CD14-positive monocyte (primary cell): ENCODE measurements around the gene CSMD2. TPM values are rescaled to one million over a fixed set of nuclear protein-coding genes. Genes with fewer than 3 reads are reported as not detected.

Experiments used
- DNase-seq, 3 donors: peaks; one replicate each; pipeline ENCODE4 v3.0.0-alpha.2; 2011 to 2022
- H2AFZ ChIP-seq: 2 replicates; pipeline ENCODE4 v1.6.0; 2012; ENCODE audit warnings: mild to moderate bottlenecking, low read depth, low read length, inconsistent platforms; ENCODE audit not compliant: insufficient read depth, poor library complexity, severe bottlenecking
- H3K27ac ChIP-seq, 2 donors: 1 replicate in 1 of 2; 2 replicates in 1 of 2; pipeline ENCODE4 v1.5.1; 2012 to 2013; ENCODE audit warnings: low read length in 2 of 2, control low read depth in 1 of 2, inconsistent platforms in 1 of 2, low read depth in 1 of 2, mild to moderate bottlenecking in 1 of 2
- H3K27me3 ChIP-seq, 2 donors: one replicate each; pipeline versions ENCODE4 v1.6.0 to v1.6.1; 2011 to 2013; ENCODE audit warnings: low read length in 2 of 2; ENCODE audit not compliant: control insufficient read depth in 2 of 2, insufficient read depth in 2 of 2
- H3K36me3 ChIP-seq, 2 donors: replicated peaks in 1 of 2; 1 replicate in 1 of 2; 2 replicates in 1 of 2; pipeline versions ENCODE4 v1.5.1 to v1.6.1; 2012 to 2013; ENCODE audit warnings: low read length in 2 of 2, control low read depth in 1 of 2, inconsistent platforms in 1 of 2, mild to moderate bottlenecking in 1 of 2; ENCODE audit not compliant: insufficient read depth in 2 of 2, control insufficient read depth in 1 of 2
- H3K4me1 ChIP-seq, 2 donors: 1 replicate in 1 of 2; 2 replicates in 1 of 2; pipeline versions ENCODE4 v1.5.1 to v1.6.1; 2012 to 2013; ENCODE audit warnings: low read length in 2 of 2, control low read depth in 1 of 2, inconsistent platforms in 1 of 2, mild to moderate bottlenecking in 1 of 2, moderate library complexity in 1 of 2; ENCODE audit not compliant: insufficient read depth in 2 of 2, control insufficient read depth in 1 of 2
- H3K4me2 ChIP-seq: replicated peaks from 2 replicates; pipeline ENCODE3; 2012; ENCODE audit warnings: low read length, moderate library complexity, mild to moderate bottlenecking; ENCODE audit not compliant: poor library complexity, severe bottlenecking; ENCODE audit errors: extremely low read depth
- H3K4me3 ChIP-seq, 3 experiments: fragments of 200-600 bp in 1 of 3; sonication (generic) in 1 of 3; replicated peaks in 1 of 3; 1 replicate in 2 of 3; 2 replicates in 1 of 3; pipeline ENCODE4 v1.5.1; 2011 to 2013; ENCODE audit warnings: low read length in 3 of 3, mild to moderate bottlenecking in 3 of 3, control low read depth in 2 of 3, low read depth in 2 of 3, inconsistent platforms in 1 of 3, moderate library complexity in 1 of 3
- H3K79me2 ChIP-seq: 2 replicates; pipeline ENCODE4 v1.6.0; 2012; ENCODE audit warnings: mild to moderate bottlenecking, control low read depth, inconsistent platforms, low read length, moderate library complexity; ENCODE audit not compliant: insufficient read depth
- H3K9ac ChIP-seq: 2 replicates; pipeline ENCODE4 v1.6.0; 2017; ENCODE audit warnings: low read length, mild to moderate bottlenecking; ENCODE audit not compliant: insufficient read depth, poor library complexity, severe bottlenecking
- H3K9me3 ChIP-seq, 2 donors: replicated peaks in 1 of 2; 1 replicate in 1 of 2; 2 replicates in 1 of 2; pipeline versions ENCODE4 v1.5.1 to v1.6.1; 2012 to 2013; ENCODE audit warnings: low read length in 2 of 2, control low read depth in 1 of 2; ENCODE audit not compliant: control insufficient read depth in 1 of 2, insufficient read depth in 1 of 2
- H4K20me1 ChIP-seq: 2 replicates; pipeline ENCODE4 v1.6.0; 2012; ENCODE audit warnings: mild to moderate bottlenecking, low read length, control low read depth, moderate library complexity; ENCODE audit not compliant: insufficient read depth
- H3K27ac Mint-ChIP-seq, 7 donors: one replicate each; pipeline ENCODE4 v1.8.0; 2020; ENCODE audit warnings: mild to moderate bottlenecking in 7 of 7, mixed read lengths in 7 of 7, moderate library complexity in 6 of 7, inconsistent platforms in 2 of 7
- H3K27me3 Mint-ChIP-seq, 3 donors: one replicate each; pipeline ENCODE4 v1.8.0; 2021 to 2022; ENCODE audit warnings: low read depth in 3 of 3, mild to moderate bottlenecking in 3 of 3, mixed read lengths in 3 of 3, moderate library complexity in 3 of 3, inconsistent platforms in 1 of 3
- H3K36me3 Mint-ChIP-seq, 2 donors: one replicate each; pipeline ENCODE4 v1.8.0; 2020; ENCODE audit warnings: mixed read lengths in 2 of 2, inconsistent platforms in 1 of 2, mild to moderate bottlenecking in 1 of 2
- H3K4me1 Mint-ChIP-seq: one replicate; pipeline ENCODE4 v1.8.0; 2020; ENCODE audit warnings: mild to moderate bottlenecking, mixed read lengths
- H3K4me3 Mint-ChIP-seq, 2 donors: one replicate each; pipeline ENCODE4 v1.8.0; 2020; ENCODE audit warnings: mild to moderate bottlenecking in 2 of 2, mixed read lengths in 2 of 2, moderate library complexity in 1 of 2
- H3K9me3 Mint-ChIP-seq, 7 donors: one replicate each; pipeline ENCODE4 v1.8.0; 2020 to 2022; ENCODE audit warnings: mixed read lengths in 7 of 7, mild to moderate bottlenecking in 6 of 7, moderate library complexity in 6 of 7, inconsistent platforms in 2 of 7
- WGBS: methylation state at CpG from one replicate; pipeline ENCODE4 v1.1.5; 2013; ENCODE audit warnings: missing lambda C conversion rate; ENCODE audit not compliant: insufficient coverage; 5-methylcytosine and 5-hydroxymethylcytosine counted together
- intact Hi-C, 2 donors: fragments of 100-400 bp; cut with micrococcal nuclease; formaldehyde crosslinking; loops; one replicate each; pipeline versions ENCODE4 v1.15.0 to v1.15.1; 2023
- polyA plus RNA-seq, 3 donors: library from polyadenylated mRNA; depleted of rRNA in 1 of 3; unstranded in 2 of 3; stranded (reverse) in 1 of 3; fragments of 300-500 nt in 2 of 3; fragments of >200 nt in 1 of 3; fragmentation: Illumina TruSeq in 2 of 3; gene quantifications; 1 replicate in 2 of 3; 2 replicates in 1 of 3; pipeline ENCODE4 v1.2.3, GENCODE V29; 2012 to 2021
- TF ChIP-seq, protein P1 (sequence below): fragments of 200-600 bp; IDR thresholded peaks from one replicate; pipeline ENCODE4 v1.8.0; 2022; ENCODE audit warnings: antibody characterized with exemption, mild to moderate bottlenecking

Gene CSMD2
- polyA plus RNA-seq, 3 donors: 0.04 TPM; not detected in 2

DNA sequence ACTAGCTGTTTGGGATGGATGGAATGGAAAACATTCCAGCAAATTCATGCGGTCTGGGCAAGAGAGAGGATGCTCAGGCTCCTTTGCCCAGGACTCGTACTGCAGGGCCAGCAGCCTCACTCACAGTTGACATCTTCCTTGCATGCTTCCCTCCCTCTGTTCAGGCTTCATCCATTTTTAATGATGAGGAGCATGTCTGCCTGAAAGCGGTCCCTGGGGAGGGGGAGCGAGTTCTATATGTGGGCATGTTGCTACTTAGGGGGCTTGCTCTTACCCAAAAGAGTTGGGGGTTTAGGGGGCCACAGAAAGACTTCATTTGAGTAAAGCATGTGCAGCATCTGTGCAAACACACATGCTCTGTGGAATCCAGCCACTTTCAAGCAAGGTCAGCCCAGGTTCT, 203.0 kb downstream of the CSMD2 start:
- H4K20me1 ChIP-seq: no peaks in the 10 kb centered on the region
- H3K36me3 Mint-ChIP-seq: no peaks in the 10 kb centered on the region
- intact Hi-C loops: no loop called here
- H2AFZ ChIP-seq: no peak overlapping the region
- no peaks in the 10 kb centered on the region for H3K36me3 ChIP-seq
- peaks cover 3 to 6% (median 4%) of the 10 kb centered on the region in 3 donors for H3K27me3 Mint-ChIP-seq
- H3K27ac ChIP-seq: no peak overlapping the region
- TF ChIP-seq, protein P1, sequence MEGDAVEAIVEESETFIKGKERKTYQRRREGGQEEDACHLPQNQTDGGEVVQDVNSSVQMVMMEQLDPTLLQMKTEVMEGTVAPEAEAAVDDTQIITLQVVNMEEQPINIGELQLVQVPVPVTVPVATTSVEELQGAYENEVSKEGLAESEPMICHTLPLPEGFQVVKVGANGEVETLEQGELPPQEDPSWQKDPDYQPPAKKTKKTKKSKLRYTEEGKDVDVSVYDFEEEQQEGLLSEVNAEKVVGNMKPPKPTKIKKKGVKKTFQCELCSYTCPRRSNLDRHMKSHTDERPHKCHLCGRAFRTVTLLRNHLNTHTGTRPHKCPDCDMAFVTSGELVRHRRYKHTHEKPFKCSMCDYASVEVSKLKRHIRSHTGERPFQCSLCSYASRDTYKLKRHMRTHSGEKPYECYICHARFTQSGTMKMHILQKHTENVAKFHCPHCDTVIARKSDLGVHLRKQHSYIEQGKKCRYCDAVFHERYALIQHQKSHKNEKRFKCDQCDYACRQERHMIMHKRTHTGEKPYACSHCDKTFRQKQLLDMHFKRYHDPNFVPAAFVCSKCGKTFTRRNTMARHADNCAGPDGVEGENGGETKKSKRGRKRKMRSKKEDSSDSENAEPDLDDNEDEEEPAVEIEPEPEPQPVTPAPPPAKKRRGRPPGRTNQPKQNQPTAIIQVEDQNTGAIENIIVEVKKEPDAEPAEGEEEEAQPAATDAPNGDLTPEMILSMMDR: no peak
- no peaks in the 10 kb centered on the region for H3K4me1 Mint-ChIP-seq
- H3K4me2 ChIP-seq: no peak overlapping the region
- no peaks in the 10 kb centered on the region for H3K27me3 ChIP-seq
- no peak overlapping the region for H3K4me3 ChIP-seq
- H3K27ac Mint-ChIP-seq: no peak overlapping the region
- no peak overlapping the region for H3K9ac ChIP-seq
- 100% methylated on average over 2 of the region's 4 CpGs for WGBS
- no peaks in the 10 kb centered on the region for H3K9me3 ChIP-seq
- DNase-seq: no peak
- H3K9me3 Mint-ChIP-seq: peaks cover 0 to 4% (median 0%) of the 10 kb centered on the region in 7 donors
- no peaks in the 10 kb centered on the region for H3K79me2 ChIP-seq
- H3K4me3 Mint-ChIP-seq: no peak overlapping the region
- no peaks in the 10 kb centered on the region for H3K4me1 ChIP-seq

DNA sequence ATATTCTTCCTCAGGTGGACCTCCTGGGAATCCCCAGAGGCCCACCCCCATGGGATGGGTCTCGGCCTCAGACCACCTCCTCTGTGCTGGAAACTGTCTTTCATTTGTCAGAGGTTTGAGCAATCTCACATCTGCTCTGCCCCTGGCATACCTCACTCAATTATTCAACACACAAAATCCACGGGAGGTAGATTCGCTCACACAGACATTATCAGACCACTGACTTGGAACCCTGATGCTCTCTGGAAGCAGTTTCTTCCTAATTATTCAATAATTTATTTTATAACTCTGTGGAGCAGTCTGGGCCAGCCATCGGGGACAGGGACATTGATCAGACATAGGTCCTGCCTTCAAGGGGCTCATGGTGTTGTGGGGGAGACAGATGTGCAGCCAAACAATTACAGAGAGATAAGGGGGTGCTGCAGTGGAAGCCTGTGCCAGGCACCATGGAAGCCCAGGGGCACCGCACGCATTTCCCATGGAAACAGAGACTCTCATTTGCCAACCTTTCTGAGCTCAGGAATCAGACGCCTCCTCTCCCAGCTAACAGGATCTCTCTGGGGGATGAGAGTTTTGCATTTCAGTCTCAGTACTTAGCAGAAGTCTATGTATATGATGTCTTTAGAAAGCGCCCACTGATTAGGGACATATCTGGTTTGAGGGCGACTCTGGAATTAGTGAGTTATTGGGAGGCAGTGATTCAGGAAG, 204.7 kb downstream of the CSMD2 start:
- Histone ChIP-seq H3K4me3 (no peak overlapping the region), H3K4me1 (no peaks in the 10 kb centered on the region), H3K79me2 (no peaks in the 10 kb centered on the region), H2AFZ (no peak overlapping the region), H4K20me1 (no peaks in the 10 kb centered on the region), H3K9ac (no peak overlapping the region), H3K27ac (no peak overlapping the region), H3K4me2 (no peak overlapping the region), H3K9me3 (no peaks in the 10 kb centered on the region), H3K27me3 (no peaks in the 10 kb centered on the region), H3K36me3 (no peaks in the 10 kb centered on the region)
- H3K27ac Mint-ChIP-seq: no peak overlapping the region
- peaks cover 1% of the 10 kb centered on the region for H3K4me1 Mint-ChIP-seq
- TF ChIP-seq, protein P1: no peak
- H3K27me3 Mint-ChIP-seq: peaks cover 4 to 9% (median 6%) of the 10 kb centered on the region in 3 donors
- H3K36me3 Mint-ChIP-seq: no peaks in the 10 kb centered on the region
- WGBS: 100% methylated on average over 3 of the region's 9 CpGs
- H3K9me3 Mint-ChIP-seq: peaks cover 0 to 2% (median 0%) of the 10 kb centered on the region in 7 donors
- intact Hi-C loops: no loop called here
- no peak for DNase-seq
- H3K4me3 Mint-ChIP-seq: no peak overlapping the region
